HL-60 (cell line): ENCODE data around the gene LELP1.

Experiments
- DNase-seq, 2 experiments: peaks; one replicate each; pipeline ENCODE4 v3.0.0-alpha.2; 2010 to 2020; ENCODE audit warnings: low read depth in 1 of 2, low spot score in 1 of 2
- H3K27ac ChIP-seq: fragments of 250-450 bp; sonication (Bioruptor Pico); replicated peaks from 2 replicates; pipeline ENCODE4 v1.5.1; 2020; ENCODE audit warnings: mild to moderate bottlenecking, moderate library complexity
- H3K27me3 ChIP-seq: fragments of 250-450 bp; sonication (Bioruptor Pico); 2 replicates; pipeline ENCODE4 v1.5.1; 2021; ENCODE audit warnings: mild to moderate bottlenecking, moderate library complexity; ENCODE audit not compliant: insufficient read depth, poor library complexity, severe bottlenecking
- H3K4me3 ChIP-seq: replicated peaks from 2 replicates; pipeline ENCODE4 v1.5.1; 2011; ENCODE audit warnings: mild to moderate bottlenecking, control low read depth, low read length; ENCODE audit not compliant: insufficient read depth
- GABPA ChIP-seq: IDR thresholded peaks from 2 replicates; pipeline ENCODE4 v1.6.1; 2012; ENCODE audit warnings: low read depth
- POLR2AphosphoS5 ChIP-seq: IDR thresholded peaks from 2 replicates; pipeline ENCODE4 v1.6.1; 2012; ENCODE audit warnings: low read depth
- REST ChIP-seq: IDR thresholded peaks from 2 replicates; pipeline ENCODE4 v1.6.1; 2012; ENCODE audit warnings: low read depth; ENCODE audit not compliant: insufficient replicate concordance
- SPI1 ChIP-seq: IDR thresholded peaks from 2 replicates; pipeline ENCODE4 v1.6.1; 2012; ENCODE audit warnings: low read depth, mild to moderate bottlenecking, borderline replicate concordance
- TF ChIP-seq, protein P1 (sequence below): IDR thresholded peaks from one replicate; pipeline ENCODE4 v1.5.1; 2011; ENCODE audit warnings: low read length, control low read depth, inconsistent platforms; ENCODE audit not compliant: insufficient read depth

Gene LELP1

GRCh38 chr1:153195216-153195615, 8.0 kb upstream of the LELP1 start:
- no peak for DNase-seq
- Histone ChIP-seq H3K4me3 (no peak overlapping the region), H3K27me3 (peaks cover 2% of the 10 kb centered on the region), H3K27ac (no peak overlapping the region)
- TF ChIP-seq REST (no peak), SPI1 (no peak), POLR2AphosphoS5 (no peak)
- TF ChIP-seq, protein P1, sequence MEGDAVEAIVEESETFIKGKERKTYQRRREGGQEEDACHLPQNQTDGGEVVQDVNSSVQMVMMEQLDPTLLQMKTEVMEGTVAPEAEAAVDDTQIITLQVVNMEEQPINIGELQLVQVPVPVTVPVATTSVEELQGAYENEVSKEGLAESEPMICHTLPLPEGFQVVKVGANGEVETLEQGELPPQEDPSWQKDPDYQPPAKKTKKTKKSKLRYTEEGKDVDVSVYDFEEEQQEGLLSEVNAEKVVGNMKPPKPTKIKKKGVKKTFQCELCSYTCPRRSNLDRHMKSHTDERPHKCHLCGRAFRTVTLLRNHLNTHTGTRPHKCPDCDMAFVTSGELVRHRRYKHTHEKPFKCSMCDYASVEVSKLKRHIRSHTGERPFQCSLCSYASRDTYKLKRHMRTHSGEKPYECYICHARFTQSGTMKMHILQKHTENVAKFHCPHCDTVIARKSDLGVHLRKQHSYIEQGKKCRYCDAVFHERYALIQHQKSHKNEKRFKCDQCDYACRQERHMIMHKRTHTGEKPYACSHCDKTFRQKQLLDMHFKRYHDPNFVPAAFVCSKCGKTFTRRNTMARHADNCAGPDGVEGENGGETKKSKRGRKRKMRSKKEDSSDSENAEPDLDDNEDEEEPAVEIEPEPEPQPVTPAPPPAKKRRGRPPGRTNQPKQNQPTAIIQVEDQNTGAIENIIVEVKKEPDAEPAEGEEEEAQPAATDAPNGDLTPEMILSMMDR, result no peak

DNA sequence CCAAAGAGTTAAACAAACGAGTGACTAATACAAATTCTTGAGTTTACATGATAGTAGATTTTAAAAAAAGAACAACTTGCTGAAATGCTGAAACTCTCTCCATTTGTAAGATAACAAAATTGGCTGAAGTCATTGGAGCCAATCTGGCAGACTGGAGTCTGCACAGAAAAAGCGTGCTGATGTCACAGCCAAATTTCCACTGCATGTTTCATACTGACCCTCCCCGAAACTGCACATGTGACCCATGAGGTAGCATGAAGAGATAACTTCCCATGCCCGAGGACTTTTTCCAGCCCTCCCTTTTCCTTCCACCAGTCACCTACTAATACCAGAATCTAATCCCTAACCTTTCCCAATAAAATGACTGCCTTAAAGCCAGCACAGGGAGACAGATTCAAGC, 1.2 kb upstream of the LELP1 start:
- H3K27me3 ChIP-seq, result peaks cover 4% of the 10 kb centered on the region
- TF ChIP-seq POLR2AphosphoS5, result no peak
- TF ChIP-seq REST, result no peak
- no peak for TF ChIP-seq GABPA
- no peak for TF ChIP-seq SPI1
- TF ChIP-seq, protein P1, result no peak
- no peak for DNase-seq

DNA sequence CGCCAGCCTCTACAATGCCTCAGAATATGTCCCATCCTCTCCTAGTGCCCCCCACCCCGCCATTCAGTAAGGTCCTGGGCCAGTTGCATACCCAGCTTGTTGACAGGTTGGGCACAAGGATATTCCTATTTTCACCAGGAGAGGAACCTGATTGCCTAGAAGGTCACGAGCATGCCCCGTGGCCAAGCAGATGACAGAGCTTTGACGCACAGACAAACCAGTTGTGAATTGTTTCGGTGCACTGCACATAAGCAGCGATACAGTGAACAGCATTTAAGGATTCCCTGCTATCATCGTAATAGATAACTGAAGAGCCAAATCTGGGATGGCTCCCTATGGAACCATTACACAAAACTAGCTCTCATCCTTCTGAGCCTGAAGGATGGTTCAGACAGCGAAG, 3.4 kb downstream of the LELP1 start:
- no peak overlapping the region for H3K27ac ChIP-seq
- TF ChIP-seq SPI1, result no peak
- TF ChIP-seq GABPA, result no peak
- TF ChIP-seq REST, result no peak
- no peak for TF ChIP-seq POLR2AphosphoS5
- TF ChIP-seq, protein P1, result no peak
- peaks cover 9% of the 10 kb centered on the region for H3K27me3 ChIP-seq
- H3K4me3 ChIP-seq, result no peak overlapping the region
- DNase-seq, result no peak

More for the DNA sequence above, 1.2 kb upstream of the LELP1 start:
- Histone ChIP-seq H3K27ac (no peak overlapping the region), H3K4me3 (no peak overlapping the region)
